Mammary epithelial cell (primary cell): ENCODE results near the gene NTPCR.

ENCODE experiments used
- CTCF ChIP-seq, 2 donors: IDR thresholded peaks in 1 of 2; conservative IDR thresholded peaks in 1 of 2; 2 replicates each; pipeline ENCODE4 v1.5.1; 2011 to 2012; ENCODE audit warnings: inconsistent platforms in 2 of 2, low read length in 2 of 2, mild to moderate bottlenecking in 2 of 2, control low read depth in 1 of 2, low read depth in 1 of 2; ENCODE audit not compliant: insufficient read depth in 1 of 2; ENCODE audit errors: extremely low read depth in 1 of 2
- EZH2 ChIP-seq: IDR thresholded peaks from 2 replicates; pipeline ENCODE4 v1.6.1; 2012; ENCODE audit warnings: low read length, inconsistent platforms, borderline replicate concordance

- TF ChIP-seq CTCF (conservative IDR thresholded peaks at IDR 0.05 in 1 of 2, IDR thresholded peaks at IDR 0.05 in 1 of 2; ENCODE audit: extremely low read depth in 1 of 2, insufficient read depth in 1 of 2, low read depth in 1 of 2, low read length in 2 of 2) (no peak), EZH2 (no peak)
Observed at GRCh38 chr1:232937741-232938375, 12.6 kb upstream of the NTPCR start.
